ENCODE results near the gene BUD13. TPM values are rescaled to one million over a fixed set of nuclear protein-coding genes. Genes with fewer than 3 reads are reported as not detected.

BUD13 gene
- total and polyA plus RNA-seq, 2 of the 13 experiments (the other 11 are each of a cell fraction or from before 2014, with no cell fraction given) = 13.3 to 25.9 TPM

DNA sequence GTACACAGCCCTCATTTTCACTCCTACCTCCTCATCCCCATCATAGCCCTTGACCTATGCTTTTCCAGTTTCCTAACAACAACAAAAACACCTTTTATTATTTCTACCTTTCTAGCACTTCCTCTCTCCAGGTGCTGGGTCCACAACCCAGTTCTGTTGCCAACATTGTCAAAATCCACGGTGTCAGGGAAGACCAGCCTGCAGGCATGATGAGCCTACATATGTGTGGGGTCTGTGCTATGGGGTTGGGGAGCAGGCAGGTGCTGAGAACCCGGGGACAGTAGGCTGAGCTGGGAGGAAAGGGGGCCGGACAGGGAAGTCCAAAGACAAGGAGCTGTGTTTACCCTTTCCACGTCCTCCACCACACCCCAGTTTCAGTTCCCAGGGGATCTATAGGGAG, 15.7 kb upstream of the BUD13 start (continued):
- no peak for TF ChIP-seq PRDM15 (CRISPR knock-in tag; IDR thresholded peaks at IDR 0.05)
- TF ChIP-seq ZSCAN20 (CRISPR knock-in tag; IDR thresholded peaks at IDR 0.05; ENCODE audit: borderline replicate concordance) = no peak
- TF ChIP-seq ZNF30 (CRISPR knock-in tag; IDR thresholded peaks at IDR 0.05) = no peak
- no peak for TF ChIP-seq NFYB (CRISPR knock-in tag; IDR thresholded peaks at IDR 0.05)
- TF ChIP-seq, protein P1, sequence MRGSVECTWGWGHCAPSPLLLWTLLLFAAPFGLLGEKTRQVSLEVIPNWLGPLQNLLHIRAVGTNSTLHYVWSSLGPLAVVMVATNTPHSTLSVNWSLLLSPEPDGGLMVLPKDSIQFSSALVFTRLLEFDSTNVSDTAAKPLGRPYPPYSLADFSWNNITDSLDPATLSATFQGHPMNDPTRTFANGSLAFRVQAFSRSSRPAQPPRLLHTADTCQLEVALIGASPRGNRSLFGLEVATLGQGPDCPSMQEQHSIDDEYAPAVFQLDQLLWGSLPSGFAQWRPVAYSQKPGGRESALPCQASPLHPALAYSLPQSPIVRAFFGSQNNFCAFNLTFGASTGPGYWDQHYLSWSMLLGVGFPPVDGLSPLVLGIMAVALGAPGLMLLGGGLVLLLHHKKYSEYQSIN (CRISPR knock-in tag; IDR thresholded peaks at IDR 0.05; ENCODE audit: borderline replicate concordance) = no peak
- TF ChIP-seq LRRFIP1 (CRISPR knock-in tag; conservative IDR thresholded peaks at IDR 0.05) = no peak
- TF ChIP-seq MYC (CRISPR knock-in tag; IDR thresholded peaks at IDR 0.05; ENCODE audit: borderline replicate concordance) = no peak
- TF ChIP-seq ZNF577 (CRISPR knock-in tag; IDR thresholded peaks at IDR 0.05; ENCODE audit: borderline replicate concordance, low read depth) = no peak
- no peak for TF ChIP-seq BCL6 (CRISPR knock-in tag; IDR thresholded peaks at IDR 0.05)
- TF ChIP-seq ZNF605 (CRISPR knock-in tag; IDR thresholded peaks at IDR 0.05) = peak; percentile 46; the same call in 1 of the 2 replicates
- no peak for TF ChIP-seq AKNA (CRISPR knock-in tag; IDR thresholded peaks at IDR 0.05; ENCODE audit: borderline replicate concordance)
- TF ChIP-seq ZC3H13 (CRISPR knock-in tag; IDR thresholded peaks at IDR 0.05) = peak; percentile 82
- TF ChIP-seq CSRNP2 (CRISPR knock-in tag; conservative IDR thresholded peaks at IDR 0.05; ENCODE audit: low read depth) = no peak
- no peak for TF ChIP-seq GZF1 (CRISPR knock-in tag; IDR thresholded peaks at IDR 0.05)
- 0 out of 2 replicates have a peak, but pooled peaks have one; percentile 3 for TF ChIP-seq MTA1 (CRISPR knock-in tag; IDR thresholded peaks at IDR 0.05; ENCODE audit: borderline replicate concordance)
- TF ChIP-seq ZMYM4 (CRISPR knock-in tag; IDR thresholded peaks at IDR 0.05) = no peak

All from HepG2 (cell line).